ENCODE results near the gene STON2.
A peak's percentile ranks its signal among the peaks of the same experiment; 100 is the strongest.

STON2 gene

DNA sequence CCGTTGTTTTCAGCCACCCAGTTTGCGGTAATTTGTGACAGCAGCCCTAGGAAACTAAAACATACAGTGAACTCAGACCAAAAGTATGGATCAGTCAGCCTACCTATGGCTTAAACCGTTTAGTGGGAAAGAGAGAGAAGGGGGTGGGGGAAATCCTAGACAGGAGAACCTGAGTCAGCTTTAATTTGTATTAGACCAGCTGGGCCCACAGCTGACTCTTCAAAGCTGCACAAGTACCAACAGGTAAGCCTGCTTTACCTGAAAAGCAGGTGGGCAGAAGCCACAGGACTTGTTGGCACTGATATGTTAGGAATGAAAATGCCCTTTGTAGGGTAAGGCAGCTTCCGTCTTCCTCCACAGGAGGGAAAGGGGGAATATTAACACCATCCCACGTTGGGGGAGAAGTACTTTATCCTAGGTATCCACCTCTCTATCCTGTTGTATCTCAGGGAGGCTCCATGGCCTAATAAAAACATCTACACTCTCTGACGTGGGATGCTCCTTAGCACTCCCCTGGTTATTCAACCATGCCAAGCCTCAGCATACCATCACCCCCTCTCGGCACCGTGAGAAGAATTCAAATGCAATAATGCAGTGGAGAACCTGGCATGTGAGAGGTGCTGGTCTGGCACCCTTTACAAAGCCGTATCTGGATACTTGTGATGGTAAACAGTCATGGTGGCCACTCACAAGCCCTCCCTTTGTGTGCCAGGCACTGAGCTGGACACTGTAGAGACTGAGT lies 70.3 kb downstream of the STON2 start:
- no peak for DNase-seq

DNA sequence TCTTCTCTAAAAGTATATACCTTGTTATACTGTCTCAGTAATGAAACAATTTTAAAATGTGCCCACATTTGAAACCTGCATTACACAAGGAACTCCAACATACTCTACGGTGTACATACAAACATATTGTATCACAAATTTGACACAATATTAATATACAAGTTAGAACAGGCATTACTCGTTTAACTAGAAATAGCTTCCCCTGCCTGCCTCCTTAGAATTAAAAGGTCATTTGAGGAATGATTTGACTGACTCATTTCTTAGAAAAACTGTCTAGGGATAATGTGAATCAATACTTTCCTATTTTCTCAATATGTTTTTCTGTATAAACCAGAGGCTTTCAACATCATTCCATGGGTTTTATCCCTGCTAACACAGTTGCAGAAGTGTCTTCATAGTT lies 73.7 kb downstream of the STON2 start:
- DNase-seq, result no peak

DNA sequence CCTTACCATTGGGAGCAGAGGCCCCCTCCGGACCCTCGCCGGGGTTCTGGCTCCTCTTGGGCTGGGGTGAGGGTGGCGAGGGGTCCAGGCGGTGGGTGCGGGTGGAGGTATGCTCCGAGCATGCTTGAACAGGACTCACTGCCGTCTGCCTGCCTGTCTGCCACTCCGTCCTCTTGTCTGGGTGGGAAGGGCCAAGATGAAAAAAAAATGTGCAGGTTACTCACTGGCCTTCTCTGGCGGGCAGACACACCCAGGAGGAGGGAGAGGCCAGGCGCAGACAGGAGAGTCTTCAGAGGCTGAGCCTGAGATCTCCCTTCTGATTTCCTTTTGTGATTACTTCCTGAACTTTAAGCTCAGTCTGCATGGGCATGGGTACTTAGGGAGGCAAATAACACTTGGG lies 76.1 kb downstream of the STON2 start:
- no peak for DNase-seq

DNA sequence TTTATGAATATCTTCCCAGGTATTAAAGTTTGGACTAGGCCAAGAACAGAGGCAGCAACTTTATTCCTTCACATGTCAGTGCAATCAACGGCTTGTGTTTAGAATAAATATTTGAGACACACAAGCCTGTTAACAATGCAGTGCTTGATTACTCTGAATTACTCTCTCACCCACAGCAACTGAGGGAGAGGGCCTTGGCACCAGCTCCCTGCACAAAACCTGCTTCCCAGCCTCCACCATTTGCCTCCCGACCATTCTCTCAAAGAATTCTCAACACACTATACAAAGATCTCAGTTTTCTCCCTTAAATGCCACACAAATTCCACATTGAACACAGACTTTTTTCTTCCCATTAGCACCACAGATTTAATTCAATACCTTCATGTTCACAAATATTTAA lies 77.0 kb downstream of the STON2 start:
- DNase-seq, result no peak

DNA sequence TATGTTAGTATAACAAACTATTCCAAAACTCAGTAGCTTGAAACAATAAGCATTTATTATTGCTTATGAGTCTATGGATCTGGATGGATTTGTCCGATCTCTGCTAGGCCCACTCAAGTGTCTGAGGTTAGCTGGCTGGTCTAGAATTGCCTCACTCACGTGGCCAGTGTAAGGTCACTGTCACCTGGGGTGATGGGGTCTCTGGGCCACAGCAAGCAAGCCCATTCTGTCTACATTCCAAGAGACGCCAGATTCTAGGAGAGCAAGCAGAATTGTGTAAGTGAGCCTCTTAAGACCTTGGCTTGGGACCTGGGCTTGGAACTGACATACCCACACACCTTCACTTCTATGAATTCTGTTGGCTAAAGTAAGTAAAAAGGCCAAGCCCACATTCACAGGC lies 80.2 kb downstream of the STON2 start:
- no peak for DNase-seq

DNA sequence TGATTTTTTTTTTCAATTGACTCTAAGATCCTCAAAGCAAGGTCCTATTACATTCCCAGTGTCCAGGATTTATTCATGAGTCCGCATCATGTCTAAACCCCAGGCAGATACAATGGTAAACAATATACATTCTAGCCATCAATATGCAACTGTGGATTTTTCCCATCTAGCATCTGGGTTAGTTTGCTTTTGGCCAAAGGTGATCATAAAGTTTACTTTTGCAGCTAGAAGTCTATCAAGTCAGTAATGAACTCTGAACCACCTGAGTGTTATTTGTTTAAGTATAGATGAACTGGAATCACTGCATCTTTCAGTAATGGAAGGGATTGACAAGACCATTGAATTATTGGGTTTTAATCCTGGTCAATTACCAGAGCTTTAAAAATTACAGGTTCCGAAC lies 80.8 kb downstream of the STON2 start:
- DNase-seq, result no peak

DNA sequence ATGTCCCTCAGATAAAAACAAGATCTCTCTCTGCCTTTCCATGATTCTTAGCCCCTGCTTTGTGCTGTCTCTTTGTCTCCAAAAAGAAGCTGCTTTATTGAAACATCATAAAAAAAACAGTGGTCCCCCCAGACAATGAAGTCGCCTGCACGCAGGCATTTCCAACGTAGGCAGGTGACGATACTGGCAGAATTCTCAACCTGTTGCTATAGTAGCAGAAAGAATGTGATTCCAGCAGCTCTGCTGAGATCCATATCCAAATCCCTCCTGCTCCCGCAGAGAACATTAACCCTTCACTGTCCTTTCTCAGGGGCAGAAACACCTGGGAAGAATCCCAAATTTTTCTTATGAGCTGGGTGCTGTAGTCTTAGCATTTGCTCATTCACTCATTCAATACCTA lies 84.8 kb downstream of the STON2 start:
- no peak for DNase-seq

DNA sequence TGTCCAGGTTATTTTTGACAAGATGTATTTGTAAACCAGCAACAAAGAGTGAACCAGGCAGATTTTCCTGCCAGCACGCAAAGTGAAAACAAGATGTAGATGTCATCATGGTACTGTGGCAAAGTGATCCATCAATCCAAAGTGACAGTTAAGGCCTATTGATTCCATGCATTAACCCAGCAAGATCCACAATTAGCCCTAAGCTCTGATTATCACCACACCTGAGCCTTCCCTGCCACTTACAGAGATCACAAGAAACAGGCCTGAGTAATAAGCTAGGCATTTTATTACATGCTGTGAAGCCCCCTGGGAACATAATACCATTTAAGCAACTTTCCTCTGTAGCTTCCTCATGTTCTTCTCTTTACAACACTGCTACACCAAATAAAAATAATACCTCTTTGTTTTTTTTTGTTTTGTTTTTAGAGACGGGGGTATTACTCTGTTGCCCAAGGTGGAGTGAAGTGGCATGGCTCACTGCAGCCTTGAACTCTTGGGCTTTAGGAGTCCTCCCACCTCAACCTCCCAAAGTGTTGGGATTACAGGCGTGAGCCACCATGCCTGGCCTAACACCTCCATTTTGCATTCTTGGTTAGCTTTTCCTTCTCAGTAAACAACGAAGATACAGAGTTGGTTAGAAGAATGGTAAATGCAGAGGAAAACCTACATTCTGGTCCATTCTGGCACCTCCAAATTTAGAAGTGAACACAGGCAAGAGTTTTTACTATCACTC lies 85.5 kb downstream of the STON2 start:
- DNase-seq, result no peak

DNA sequence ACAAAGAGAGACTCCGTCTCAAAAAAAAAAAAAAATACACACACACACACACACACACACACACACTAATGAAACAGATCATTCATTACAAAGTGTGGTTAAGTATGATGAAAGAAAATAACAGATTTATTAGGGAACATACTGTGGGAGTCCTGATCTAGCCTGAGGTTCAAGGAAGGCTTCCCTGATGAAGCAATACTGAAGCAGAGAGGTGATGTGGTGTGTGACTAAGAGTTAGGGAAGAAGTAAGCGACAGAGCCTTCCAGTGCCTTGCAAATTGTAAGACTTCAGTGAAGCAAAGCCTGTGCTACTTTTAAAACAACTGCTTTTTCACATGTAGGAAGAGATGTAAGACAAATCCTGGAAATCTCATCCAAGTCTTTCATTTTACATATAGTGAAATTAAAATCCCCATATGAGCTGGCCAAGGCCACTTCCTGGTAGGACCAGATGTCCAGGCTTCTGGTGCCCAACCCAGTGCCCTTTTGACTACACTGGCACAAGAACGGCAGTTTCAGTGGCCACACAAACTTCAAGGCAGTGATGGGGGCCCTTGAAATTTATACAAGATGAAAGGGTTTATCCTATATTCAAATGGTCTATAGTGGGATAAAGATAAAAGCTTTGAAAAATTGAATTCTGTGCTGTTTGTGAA lies 86.2 kb downstream of the STON2 start:
- no peak for DNase-seq

DNA sequence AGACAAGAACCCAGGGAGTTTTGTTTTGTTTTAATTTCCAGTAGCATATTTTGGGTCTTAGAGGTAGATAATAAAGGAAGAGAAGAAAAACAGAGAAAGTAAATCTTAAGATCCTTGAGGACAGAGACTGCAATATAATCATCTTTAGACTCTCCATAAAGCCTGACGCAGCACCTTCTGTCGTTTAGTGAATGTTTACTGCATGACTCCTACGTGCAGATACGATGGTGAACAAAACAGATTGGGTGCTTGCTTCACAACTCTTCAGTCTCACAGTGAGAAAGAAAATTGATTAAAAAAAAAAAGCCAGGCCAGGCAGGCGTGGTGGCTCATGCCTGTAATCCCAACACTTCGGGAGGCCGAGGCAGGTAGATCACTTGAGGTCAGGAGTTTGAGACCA lies 86.9 kb downstream of the STON2 start:
- no peak for DNase-seq

DNA sequence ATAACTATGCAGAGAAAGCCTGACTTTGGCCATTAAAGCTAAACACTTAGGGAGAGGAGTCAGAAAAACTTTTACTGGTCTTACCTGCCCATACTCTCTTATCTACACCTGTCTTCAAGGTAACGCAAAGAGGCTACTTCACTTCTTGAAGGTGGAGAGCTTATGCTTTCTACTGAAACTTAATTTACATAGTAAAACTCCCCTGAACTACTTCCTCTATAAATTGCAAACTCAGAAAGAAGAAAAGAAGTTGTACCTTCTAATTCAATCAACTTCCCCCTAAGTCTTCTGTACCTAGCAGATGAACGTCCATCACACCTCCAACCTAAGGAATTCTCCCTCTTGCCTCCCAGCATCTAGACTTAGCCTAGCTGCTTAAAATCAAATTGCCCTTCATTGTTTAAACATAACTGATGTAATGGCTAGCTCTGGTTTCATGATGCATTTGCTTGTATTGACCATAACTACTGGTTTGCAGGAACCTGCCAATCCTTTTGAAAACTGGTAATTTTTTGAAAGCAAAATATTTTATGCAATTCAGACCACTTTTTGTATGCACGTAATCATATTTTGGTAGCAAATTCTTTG lies 87.7 kb downstream of the STON2 start:
- DNase-seq, result no peak

DNA sequence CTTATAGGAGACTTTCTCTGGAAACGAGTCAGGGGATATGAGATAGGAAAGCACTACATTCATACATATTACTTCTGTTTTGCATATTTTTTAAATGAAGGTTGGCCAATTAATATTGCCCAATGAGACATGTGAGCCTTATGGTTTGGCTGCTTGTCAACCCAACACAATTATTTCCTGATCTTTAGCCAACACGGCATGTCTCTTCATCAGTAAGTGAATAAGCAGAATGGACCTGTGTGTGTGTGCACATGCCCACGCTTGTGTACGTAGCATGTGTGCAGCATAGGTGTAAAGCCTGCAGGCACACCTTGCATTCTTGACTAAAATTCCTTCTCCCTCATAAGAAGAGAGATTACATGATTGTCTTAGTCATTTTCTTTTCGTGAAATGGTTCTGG lies 88.3 kb downstream of the STON2 start:
- no peak for DNase-seq

DNA sequence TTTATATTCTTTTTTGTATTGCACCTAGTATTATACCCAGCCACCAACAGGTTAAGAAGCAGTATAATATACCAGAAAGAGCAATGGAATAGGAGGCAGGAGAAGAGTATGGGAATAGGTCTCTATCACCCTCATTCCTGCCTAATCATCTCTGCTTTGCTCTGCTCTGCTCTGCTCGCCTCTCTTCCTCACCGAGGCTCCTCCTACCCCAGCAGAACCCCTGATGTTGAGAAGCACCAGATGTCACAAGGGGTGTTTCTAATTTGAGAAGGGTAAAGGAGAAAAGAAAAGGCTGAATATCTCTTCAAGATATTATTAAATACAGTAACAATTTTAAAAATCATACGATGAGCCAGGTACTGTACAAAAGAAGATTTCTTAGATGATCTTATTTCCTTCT lies 89.0 kb downstream of the STON2 start:
- no peak for DNase-seq

DNA sequence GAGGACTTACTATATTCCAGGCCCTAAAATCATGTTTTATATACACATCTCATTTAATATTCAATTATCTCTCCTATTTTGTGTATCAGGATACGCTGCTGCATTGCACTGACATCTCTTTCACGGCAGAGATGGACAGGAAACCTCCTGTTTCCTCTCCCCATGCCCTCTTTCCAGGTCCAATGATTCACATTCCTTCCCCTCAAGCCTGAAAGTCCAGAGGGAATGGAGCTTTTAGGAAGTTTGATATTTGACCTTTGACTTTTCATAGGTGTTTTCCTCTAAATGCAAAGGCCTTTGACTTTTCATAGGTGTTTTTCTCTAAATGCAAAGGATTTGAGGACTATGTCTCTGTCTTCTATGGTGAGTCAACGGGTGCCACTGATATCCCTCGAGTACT lies 89.5 kb downstream of the STON2 start:
- DNase-seq, result no peak

DNA sequence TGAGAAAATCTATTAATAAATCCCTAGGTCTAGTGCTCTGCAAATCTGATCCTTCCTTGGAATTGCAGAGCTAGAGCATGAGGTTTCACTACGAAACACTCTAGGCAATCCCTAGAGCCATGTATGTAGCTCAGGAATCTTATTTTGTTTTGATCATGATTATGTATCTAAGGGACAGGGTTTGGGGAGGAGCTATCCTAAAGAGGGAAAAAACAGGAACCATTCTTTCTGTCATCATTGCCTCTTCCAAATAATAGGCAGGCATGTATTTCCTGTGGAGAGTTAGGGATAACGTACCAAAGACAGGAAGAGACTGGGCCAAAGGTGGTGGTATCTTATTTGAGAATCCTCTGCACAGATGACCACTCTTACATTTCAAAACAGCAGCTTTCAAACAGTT lies 90.6 kb downstream of the STON2 start:
- DNase-seq, result no peak

DNA sequence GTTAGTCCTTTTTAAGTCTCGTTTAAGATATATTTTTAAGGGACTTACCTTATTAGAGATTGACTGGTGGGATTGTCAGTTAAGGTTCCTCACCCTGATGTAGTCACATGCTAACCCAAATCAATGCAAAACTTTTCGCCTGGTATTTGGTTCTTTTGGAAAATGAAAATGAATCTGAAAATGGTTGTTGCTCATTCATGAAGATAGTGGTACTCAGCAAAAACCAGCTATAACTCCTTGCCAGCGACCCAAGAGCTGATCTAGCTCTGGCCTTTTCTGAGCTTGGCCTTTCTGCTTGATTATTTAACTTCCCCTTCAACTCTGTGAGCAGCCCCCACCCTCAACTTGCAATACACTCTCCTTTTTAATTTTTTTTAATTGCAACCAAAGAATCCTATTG lies 94.4 kb downstream of the STON2 start:
- no peak for DNase-seq

DNA sequence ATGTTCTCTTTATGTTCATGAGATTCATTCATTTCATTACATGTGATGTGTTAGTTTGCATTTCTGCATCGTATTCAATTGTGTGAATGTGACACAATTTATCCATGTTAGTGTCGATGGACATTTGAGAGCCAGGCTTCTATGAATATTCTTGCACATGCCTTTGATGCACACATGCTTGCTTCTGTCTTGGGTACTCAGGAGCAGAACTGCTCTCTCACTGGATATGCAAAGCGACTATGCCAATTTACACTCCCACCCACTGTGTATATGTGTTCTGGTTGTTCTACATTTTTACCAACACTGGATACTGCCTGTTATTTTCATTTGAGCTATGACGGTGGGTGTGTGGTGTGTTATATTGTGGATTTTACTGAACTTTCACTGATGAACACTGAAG lies 95.1 kb downstream of the STON2 start:
- no peak for DNase-seq

DNA sequence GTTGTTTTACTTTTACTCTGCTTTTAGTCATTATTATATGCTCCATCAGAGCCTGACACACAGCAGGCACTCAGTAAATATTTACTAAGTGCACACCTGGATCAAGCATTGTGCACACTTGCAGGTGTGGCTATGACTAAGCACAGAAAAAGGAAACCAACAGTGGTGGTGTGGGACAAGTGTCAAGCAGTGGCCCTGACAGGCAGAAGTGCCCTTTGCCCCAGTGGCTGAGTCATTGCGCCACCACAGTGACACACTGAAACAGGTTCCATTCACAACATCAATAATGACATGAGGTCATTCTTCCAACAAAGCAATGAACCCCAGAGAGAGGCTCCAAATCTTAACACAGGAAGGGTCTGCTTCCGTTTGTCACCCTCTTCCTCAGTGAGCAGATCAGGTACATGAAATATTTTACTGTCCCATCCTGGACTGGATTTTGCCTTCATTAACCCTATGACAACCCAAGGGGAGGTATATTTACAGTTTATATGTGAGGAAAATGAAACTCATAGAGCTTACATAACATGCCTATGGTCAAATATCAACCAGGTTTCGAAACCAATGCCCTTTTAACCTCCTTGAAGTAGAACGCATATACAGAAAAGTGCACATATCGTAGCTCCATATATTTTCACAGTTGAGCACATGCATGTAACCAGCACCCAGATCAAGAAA lies 96.7 kb downstream of the STON2 start:
- peak in 1 of 2 donors; percentile 54 for DNase-seq

DNA sequence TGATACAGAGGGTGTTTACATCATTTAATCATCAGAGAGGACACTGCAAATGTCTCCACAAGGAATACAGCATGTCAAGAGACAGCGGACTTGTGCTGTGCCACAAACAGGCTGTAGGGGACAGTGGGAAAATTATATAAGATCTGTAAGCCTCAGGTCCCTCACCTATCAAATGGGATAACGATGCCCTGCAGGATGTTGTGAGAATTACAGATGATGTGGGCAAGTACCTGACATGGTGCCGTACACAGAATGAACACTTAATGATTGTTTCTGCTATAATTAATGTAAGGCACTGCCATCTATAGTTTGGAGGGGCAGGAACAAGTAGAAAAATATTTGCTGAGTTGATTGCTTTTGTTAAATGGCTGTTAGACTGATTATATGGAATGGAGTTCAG lies 97.5 kb downstream of the STON2 start:
- no peak for DNase-seq

DNA sequence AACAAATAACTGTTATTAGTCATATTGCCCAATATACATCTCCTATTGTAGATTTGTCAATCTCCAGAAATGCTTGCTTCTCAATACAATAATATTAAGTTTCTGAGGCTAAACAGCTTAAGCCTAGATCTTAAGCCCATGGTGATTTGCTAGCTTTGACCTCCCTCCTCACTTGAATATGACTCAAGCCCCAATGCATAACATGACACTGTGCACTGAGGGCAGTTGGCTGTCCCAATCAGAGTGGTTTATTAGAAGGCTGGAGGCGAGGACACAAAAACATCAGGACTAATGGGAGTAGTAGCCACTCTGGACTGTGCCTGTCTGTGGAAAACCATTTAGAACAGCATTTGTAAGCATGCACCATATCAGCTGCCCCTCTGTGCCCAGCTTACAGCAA lies 98.3 kb downstream of the STON2 start:
- no peak for DNase-seq

DNA sequence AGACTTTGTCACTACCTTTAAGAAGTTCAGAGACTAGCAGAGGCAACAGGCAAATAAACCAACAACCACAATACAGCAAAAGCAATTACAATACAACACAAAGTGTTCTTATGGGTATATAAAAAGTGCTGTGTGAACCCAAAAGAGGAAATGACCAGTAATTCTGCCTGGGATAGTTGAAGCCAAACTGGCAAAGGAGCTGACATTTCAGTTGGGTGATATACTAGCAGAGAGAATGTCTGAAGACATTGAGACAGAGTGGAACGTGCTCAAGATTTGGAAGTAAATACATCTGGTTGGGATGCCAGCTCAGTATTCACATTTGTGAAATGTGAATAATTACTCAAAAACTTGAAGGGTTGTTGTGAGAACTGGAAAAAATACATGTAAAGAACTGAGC lies 98.8 kb downstream of the STON2 start:
- DNase-seq, result no peak

DNA sequence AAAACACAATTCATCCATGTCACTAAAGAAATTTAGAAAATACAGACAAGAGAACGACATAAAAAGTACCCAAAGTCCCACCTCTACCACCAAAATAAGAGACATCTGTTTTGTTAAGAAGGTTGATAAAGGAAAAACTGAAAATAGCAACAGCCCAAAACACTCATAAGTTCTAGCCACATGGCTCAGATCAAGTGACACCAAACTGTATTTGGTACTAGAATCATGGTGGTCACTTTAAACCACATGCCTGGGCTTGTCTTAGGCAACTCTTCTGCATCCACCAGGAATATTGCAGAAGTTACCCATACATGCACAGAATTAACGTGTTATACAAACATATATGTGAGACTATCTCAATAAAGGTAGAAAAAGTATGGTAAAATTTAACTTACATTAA lies 101.2 kb downstream of the STON2 start:
- DNase-seq, result no peak

DNA sequence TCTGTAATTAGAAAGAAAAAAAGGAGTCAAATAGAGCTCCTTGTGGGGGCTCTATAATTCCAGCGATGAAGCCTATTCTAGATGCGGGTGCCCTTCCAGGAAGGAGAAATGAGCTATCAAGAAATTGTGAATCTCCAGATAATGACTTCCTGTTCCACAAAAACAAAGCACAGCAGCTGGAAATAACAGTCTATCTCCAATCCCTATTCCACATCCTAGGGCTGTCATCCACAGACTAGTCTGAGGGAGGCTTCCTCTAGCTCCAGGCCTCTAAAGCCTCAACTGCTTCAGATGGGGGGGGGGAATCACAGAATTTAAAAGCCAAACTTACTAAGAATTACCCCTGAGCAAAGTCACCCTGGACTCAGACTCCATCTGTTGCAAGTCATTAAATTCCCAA lies 102.0 kb downstream of the STON2 start:
- no peak for DNase-seq
